Stimulated activated CD4-positive, alpha-beta T cell treated with anti-CD3 and anti-CD28 coated beads, Interleukin-1b, Interleukin-23, amount 100 ng/mL, for 4 hours (primary cell): ENCODE data around the gene P2RY1.
"Not testable (repeated sequence)": the region's sequence is repeated elsewhere in the genome, so short reads cannot be mapped to it uniquely, and the experiment has no call there.

Experiments used
- DNase-seq, 2 donors: peaks; one replicate each; pipeline ENCODE4 v3.0.0-alpha.2; 2020; ENCODE audit warnings: low read depth in 2 of 2

P2RY1 gene

DNA sequence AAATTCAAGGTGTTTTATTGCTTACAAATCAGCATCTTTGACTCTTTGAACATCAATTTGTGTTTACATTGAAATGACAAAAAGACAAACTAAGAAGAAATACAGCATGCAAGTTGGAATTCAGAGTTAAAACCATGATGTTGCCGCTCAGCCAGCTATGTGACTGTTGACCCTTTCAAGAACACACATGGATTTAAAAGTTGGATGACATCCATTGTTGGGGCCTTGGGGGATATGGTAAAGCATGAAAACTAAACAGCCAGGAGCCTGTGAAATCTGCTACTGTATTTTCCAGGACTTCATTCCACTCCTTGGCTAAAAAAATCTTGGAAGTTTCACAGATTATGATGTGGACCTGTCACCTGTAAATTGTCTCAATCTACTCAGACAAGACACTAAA, 4.6 kb downstream of the P2RY1 start:
- no peak for DNase-seq

DNA sequence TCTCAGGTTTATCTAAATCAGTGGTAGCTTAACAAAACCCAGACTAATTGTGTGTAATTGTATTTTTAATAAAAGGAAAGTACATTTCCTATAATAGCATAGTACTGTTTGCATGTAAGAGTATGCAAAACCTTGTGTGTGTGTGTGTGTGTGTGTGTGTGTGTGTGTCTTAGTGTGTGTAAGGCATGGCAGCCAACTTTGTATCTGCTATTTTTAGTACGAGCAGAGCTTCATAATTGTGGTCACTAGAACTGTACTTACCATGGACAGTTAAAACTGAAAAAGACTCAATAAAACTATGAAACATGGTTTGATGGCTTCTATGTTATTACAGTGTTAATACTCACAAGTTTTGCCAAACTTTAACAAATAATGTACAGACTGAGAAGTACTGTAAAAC, 6.2 kb downstream of the P2RY1 start:
- no peak for DNase-seq

DNA sequence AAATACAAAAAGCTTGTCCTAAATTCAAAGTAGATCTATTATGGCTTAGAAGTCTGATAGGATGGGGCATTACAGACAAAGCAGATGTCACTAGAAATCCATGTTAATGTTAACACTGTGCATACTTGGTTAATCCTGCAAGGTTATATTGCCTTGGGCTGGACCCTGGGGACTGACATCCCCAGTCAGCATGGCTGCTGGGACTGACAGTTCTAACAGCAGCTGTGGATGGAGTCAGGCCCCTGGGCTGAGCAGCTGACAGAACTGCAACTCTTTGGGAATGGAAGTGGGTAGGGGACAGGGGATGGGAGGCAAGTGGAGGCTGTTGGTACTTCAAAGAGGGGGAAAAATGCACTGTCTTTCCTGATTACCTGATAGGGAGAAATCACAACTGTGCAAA, 7.5 kb downstream of the P2RY1 start:
- DNase-seq: no peak

DNA sequence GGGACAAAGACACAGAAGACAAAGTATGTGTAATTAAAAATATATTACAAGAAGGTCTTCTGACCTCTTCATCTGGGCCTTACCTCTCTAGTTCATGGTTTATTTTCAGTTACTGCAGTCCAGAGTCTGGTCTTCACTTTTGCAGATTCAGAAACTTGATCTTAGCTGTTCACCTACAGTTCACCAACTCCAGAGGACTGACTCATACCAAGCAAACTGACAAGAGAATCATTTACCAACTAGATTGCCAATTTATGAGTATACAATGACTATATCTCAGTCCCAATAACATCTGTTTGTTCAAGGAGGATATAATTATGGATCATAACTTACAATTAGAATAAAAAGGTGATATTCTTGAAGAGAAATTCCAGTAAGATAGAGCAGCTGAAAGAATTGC, 9.0 kb downstream of the P2RY1 start:
- DNase-seq: no peak

DNA sequence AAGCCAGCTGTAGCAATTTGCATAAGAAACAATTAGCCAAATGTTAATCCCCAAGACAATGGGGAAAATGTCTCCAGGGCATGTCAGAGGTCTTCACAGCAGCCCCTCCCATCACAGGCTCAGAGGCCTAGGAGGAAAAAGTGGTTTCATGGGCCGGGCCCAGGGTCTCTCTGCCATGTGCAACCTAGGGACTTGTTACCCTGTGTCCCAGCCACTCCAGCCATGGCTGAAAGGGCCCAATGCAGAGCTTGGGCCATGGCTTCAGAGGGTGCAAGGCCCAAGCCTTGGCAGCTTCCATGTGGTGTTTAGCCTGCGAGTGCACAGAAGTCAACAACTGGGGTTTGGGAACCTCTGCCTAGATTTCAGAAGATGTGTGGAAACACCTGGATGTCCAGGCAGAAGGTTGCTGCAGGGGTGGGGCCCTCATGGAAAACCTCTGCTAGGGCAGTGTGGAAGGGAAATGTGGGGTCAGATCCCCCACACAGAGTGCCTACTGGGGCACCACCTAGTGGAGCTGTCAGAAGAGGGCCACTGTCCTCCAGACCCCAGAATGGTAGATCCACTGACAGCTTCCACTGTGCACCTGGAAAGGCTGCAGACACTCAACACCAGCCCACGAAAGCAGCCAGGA, 11.8 kb downstream of the P2RY1 start:
- not testable (repeated sequence) for DNase-seq

DNA sequence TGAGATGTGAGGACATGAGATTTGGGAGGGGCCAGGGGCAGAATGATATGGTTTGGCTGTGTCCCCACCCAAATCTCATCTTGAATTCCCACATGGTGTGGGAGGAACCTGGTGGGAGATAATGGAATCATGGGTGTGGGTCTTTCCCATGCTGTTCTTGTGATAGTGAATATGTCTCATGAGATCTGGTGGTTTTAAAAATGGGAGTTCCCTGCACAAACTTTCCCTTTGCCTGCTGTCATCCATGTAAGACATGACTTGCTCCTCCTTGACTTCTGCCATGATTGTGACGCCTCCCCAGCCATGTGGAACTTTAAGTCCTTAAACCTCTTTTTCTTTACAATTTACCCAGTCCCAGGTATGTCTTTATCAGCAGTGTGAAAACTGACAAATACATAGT, 12.7 kb downstream of the P2RY1 start:
- DNase-seq: not testable (repeated sequence)

DNA sequence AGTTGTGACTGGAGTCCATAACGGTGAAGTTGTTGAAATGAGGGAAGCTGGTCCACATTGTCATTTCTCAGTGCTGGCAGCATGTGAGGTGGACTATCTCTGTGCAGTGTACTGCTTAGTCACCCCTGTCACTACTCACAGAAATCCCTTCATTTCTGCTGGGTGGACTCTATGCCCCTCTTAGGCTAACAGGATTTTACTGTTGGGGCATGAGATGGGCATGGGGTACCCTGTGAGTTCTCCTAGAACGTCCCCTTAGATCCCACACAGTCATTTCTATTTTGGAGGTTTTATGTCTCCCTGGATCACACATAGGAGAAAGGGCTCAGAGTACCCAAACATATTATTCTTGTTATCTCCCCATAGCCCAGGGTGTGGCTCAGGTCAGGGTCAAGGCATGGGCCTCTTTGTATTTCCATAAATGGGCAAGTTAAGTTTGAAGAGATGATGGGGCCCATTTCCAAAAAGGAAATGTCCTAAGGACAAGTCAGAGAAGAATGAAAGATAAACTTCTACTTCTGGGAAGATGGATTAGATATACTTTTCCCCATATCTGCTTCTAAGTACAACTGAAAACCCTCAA, 15.2 kb downstream of the P2RY1 start:
- no peak for DNase-seq

DNA sequence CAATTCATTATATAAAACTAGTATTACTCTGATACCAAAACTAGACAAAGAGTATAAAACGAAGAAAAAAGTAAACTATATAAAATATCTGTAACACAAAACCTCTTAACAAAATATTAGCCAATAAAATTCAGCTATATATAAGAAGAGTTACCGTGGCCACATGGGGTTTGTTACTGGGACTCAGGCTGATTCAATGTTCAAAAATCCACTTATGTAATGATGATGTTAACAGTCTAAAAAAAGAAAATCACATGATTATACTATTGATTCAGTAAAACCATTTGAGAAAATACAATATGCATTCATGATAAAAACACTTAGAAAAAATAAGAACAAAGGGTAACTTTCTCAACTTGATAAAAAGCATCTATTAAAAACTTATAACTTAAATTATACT, 18.3 kb downstream of the P2RY1 start:
- DNase-seq: no peak

DNA sequence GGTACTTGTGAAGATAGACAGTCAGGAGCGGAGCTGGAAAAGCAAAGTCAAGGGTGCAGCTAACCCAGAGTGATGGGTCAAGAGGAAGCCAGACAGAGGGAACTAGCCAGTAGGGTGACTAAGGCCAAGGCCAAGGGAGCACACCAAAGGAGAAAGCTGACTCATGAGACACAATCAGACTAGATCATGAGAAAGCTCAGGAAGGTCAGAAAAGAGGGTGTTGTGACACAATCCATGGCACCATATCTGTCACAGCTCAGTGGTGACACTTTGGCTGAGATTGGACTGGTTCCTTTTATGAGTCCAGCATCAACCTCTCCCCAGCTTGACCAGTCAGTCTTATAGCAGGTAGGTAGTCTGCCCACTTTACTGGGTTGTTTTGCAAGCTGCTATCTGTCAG, 22.2 kb downstream of the P2RY1 start:
- no peak for DNase-seq

DNA sequence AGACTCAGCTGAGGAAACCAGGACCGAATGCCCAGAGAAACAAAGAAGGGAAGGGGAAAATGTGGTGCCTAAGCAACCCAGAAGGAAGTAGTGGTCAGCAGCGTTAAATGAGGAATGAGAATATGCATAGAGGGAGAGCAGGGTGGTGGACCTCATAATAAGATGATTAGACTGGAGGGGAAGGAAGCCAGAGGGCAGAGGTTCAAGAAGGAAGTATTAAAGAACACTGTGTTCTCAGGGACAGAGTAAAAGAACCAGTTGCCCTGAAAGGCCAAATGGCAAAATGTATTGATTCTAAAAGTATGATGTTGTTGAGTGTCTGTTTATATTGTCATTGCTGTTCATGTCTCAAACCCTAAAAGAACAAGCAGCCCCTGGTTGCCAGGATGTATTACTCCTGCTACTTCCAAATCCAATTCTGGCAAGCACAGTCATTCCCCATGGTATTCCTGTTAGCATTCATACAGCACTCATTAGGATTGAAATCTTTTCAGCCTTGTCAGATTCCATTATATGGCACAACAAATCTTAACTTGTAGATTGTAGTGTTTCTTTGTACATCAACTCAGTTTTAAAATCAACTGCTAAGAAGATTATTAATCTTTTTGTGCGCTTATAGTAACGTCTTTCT, 23.4 kb downstream of the P2RY1 start:
- DNase-seq: no peak

DNA sequence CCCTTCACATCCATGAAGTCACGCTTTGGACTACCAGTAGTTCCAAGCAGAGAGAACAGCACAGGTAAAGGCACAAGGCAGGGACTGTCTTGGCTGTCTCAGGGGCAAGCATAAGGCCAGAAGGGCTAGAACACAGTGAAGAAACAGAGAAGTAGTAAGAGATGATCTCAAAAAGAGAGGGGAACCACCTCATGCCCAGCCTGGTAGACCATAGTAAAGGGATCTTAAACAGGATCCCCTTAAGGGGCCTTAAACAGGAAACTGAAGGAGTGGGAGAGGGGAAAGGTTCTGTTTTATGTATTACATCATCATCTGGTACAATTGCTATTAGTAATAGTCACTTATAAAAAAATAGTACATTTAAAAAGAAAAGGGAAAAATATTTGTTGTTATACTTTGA, 25.8 kb downstream of the P2RY1 start:
- DNase-seq: no peak

DNA sequence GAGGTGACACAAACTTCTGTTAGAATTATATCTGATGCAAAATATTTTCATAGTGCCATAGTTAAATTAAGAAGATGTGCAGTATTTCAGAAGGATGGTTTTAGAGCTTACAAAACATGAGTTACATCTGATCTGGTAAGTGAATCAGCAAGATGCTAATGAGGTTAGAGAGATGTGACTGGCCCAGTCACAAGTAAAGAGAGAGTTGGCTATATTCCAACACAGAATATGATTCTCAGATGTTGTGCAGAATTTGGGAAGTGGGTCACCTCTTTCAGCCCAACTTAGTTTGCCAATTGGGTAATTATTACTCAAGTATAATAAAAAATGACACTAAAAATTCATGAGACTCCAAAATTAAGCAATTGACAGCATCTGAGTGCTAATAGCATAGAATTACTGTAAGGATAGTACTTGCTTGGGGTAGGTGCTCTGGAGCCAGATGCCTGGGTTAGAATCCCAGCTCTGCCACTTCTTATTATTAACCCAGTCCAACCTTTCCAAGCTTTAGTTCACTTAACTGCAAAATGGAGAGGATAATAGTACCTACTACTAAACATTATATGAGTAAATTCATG, 30.8 kb downstream of the P2RY1 start:
- DNase-seq: no peak

DNA sequence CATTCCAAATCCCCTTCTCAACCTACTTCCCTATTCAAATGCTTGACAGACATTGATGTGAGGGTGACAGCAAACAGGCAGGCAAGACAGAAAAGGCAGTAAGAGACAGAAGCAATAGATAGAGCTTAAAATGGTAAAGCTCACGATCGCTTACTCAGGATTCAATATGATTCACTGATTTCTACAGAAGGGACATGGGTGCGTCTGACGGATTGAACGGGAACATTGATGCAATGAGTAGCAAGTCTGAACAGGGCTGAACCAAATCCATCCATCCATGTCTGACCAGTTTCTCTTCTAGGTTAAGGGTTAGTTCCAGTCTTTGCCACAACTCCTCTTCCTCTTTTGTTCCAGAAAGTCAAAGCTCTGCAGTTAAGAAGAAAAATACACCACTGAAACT, 35.1 kb downstream of the P2RY1 start:
- no peak for DNase-seq

DNA sequence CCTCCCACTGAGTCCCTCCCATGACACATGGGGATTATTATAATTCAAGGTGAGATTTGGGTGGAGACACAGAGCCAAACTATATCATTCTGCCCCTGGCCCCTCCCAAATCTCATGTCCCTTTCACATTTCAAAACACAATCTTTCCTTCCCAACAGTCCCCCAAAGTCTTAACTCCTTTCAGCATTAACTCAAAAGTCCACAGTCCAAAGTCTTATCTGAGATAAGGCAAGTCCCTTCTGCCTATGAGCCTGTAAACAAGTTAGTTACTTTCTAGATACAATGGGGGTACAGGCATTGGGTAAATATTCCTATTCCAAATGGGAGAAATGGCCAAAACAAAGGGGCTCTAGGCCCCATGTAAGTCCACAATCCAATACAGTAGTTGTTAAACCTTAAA, 38.4 kb downstream of the P2RY1 start:
- not testable (repeated sequence) for DNase-seq

DNA sequence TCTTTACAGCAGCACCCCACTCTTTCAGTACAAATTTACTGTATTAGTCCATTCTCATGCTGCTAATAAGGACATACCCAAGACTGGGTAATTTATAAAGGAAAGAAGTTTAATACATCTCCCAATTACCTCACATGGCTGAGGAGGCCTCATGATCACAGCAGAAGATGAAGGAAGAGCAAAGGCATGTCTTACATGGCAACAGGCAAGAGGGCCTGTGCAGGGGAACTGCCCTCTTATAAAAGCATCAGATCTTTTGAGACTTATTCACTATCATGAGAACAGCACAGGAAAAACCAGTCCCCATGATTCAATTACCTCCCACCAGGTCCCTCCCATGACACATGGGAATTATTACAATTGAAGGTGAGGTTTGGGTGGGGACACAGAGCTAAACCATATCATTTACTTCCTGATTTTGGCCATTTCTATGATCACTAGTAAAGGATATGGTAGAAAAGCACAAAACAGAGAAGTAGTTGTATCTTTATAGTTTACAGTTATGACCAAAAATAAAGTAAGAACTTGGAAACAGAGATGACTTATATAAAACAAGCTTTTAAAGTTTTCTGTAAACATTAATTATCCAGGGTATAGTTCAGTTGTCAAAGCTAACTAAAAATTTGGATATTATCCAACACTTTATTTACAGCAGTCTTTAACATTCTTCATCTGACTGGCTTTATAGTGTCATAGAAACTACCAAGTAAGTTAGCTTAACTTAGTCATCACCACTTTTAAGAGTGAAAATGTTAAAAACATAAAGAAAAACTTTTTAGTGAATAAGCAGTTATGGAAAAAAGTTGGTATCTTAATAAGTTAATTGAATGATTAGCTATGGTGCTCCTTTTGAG, 40.2 kb downstream of the P2RY1 start:
- DNase-seq: no peak

DNA sequence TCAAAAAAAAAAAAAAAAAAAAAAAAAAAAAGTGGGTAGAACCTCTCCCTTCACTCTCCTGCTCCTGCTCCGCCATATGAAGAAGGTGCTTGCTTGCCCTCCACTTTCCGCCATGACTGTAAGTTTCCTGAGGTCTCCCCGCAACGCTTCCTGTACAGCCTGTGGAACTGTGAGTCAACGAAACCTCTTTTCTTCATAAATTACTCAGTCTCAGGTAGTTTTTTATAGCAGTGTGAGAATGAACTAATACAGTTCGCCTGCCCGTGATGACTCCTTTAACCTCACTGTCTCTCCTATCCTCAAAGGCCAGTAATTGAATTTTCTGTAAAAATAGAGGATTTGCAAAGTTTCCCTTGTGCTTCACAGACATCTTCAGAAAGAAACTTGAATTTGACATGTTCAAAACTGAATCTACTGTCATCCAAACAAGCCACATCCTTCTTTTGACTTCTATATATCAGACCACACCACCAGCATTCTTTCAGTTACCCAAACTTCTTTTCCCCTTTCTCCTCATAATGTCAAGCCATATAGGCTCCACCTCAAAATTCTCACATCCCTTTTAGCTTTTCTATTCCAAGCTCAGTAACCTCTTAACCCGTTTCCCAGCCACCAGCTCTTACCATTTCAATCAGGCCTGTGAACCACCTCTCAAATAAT, 44.3 kb downstream of the P2RY1 start:
- no peak for DNase-seq

DNA sequence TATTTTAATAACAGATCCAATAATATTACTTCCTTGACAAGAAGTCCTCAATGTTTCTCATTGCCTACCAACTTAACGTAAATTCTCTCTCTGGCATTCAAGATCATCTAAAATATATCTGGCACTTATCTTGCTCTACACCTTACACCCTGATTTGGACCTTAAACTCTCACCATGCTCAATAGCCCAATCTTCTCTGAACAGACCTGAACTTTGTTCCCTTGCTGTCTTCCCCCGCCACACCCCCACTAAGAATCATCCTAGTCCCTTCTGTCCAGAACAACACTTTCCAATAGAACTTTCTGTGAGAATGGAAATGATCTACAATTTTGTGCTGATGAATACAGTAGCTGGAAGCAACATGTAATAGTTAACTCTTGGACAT, 44.9 kb downstream of the P2RY1 start:
- DNase-seq: no peak

DNA sequence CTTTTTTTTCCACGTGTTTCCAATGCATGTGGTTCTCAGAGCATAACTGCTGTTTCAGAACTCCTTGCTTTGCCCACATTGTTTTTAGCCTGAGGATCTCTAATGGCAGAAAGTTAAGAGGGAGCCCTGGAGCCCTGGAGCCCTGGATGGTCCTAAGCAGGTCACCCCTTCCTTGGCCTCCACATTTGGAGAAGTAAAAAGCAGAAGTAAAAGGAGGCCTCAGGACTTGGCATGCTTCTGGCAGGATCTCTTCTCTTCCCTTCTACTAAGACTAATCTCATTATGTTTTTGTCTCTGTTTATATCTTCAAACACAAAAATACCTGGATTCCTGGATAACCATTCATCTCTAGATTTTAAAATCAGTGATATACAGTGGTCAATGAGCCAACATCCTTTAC, 50.1 kb downstream of the P2RY1 start:
- DNase-seq: no peak
